IPS-18a (cell line): Measurements from ENCODE around the gene TYW1B.
"Not testable (repeated sequence)": the region's sequence is repeated elsewhere in the genome, so short reads cannot be mapped to it uniquely, and the experiment has no call there.

Experiments used
- H3K27ac ChIP-seq: one replicate; pipeline ENCODE4 v1.5.1; 2013; ENCODE audit warnings: low read length
- H3K27me3 ChIP-seq: one replicate; pipeline ENCODE4 v1.6.1; 2013; ENCODE audit warnings: mild to moderate bottlenecking, low read length; ENCODE audit not compliant: control insufficient read depth, insufficient read depth
- H3K36me3 ChIP-seq: one replicate; pipeline ENCODE4 v1.6.1; 2013; ENCODE audit warnings: low read depth, low read length; ENCODE audit not compliant: control insufficient read depth
- H3K4me1 ChIP-seq: one replicate; pipeline ENCODE4 v1.6.1; 2013; ENCODE audit warnings: low read depth, low read length; ENCODE audit not compliant: control insufficient read depth
- H3K4me3 ChIP-seq: one replicate; pipeline ENCODE4 v1.5.1; 2013; ENCODE audit warnings: low read length
- H3K9ac ChIP-seq: one replicate; pipeline ENCODE4 v1.6.1; 2013; ENCODE audit warnings: mild to moderate bottlenecking, low read length, moderate library complexity
- H3K9me3 ChIP-seq: one replicate; pipeline ENCODE4 v1.6.1; 2013; ENCODE audit warnings: low read depth, low read length; ENCODE audit not compliant: control insufficient read depth

TYW1B gene

GRCh38 chr7:72780289-72780894 lies 47.6 kb downstream of the TYW1B start:
- H3K27ac ChIP-seq, H3K4me3 ChIP-seq, H3K27me3 ChIP-seq, H3K4me1 ChIP-seq, H3K9me3 ChIP-seq, H3K36me3 ChIP-seq, H3K9ac ChIP-seq: not testable (repeated sequence)

GRCh38 chr7:72777167-72777566 lies 50.8 kb downstream of the TYW1B start:
- not testable (repeated sequence) for H3K9ac ChIP-seq, H3K4me3 ChIP-seq, H3K27me3 ChIP-seq, H3K36me3 ChIP-seq, H3K27ac ChIP-seq, H3K9me3 ChIP-seq, H3K4me1 ChIP-seq

- H3K9me3 ChIP-seq, H3K4me3 ChIP-seq, H3K4me1 ChIP-seq, H3K27ac ChIP-seq, H3K27me3 ChIP-seq, H3K36me3 ChIP-seq, H3K9ac ChIP-seq: not testable (repeated sequence)
Measured at GRCh38 chr7:72772627-72773026, 55.4 kb downstream of the TYW1B start.

GRCh38 chr7:72766994-72767393 lies 61.0 kb downstream of the TYW1B start:
- not testable (repeated sequence) for H3K4me1 ChIP-seq, H3K27me3 ChIP-seq, H3K4me3 ChIP-seq, H3K36me3 ChIP-seq, H3K27ac ChIP-seq, H3K9ac ChIP-seq, H3K9me3 ChIP-seq

GRCh38 chr7:72760602-72761001 lies 67.4 kb downstream of the TYW1B start:
- Histone ChIP-seq H3K9me3 (no peaks in the 10 kb centered on the region), H3K27ac (no peak overlapping the region), H3K27me3 (no peaks in the 10 kb centered on the region), H3K36me3 (no peaks in the 10 kb centered on the region), H3K9ac (no peak overlapping the region), H3K4me3 (no peak overlapping the region), H3K4me1 (no peaks in the 10 kb centered on the region)

- H3K36me3 ChIP-seq, result no peaks in the 10 kb centered on the region
- H3K27me3 ChIP-seq, result no peaks in the 10 kb centered on the region
- H3K4me1 ChIP-seq, result no peaks in the 10 kb centered on the region
- no peak overlapping the region for H3K4me3 ChIP-seq
- no peak overlapping the region for H3K27ac ChIP-seq
- no peaks in the 10 kb centered on the region for H3K9me3 ChIP-seq
- no peak overlapping the region for H3K9ac ChIP-seq
Measured at GRCh38 chr7:72754312-72754711, 73.7 kb downstream of the TYW1B start.

GRCh38 chr7:72753781-72754180 lies 74.2 kb downstream of the TYW1B start:
- no peaks in the 10 kb centered on the region for H3K27me3 ChIP-seq
- H3K4me3 ChIP-seq, result no peak overlapping the region
- no peaks in the 10 kb centered on the region for H3K4me1 ChIP-seq
- no peaks in the 10 kb centered on the region for H3K36me3 ChIP-seq
- H3K9ac ChIP-seq, result no peak overlapping the region
- H3K27ac ChIP-seq, result no peak overlapping the region
- no peaks in the 10 kb centered on the region for H3K9me3 ChIP-seq

GRCh38 chr7:72753229-72753628 lies 74.8 kb downstream of the TYW1B start:
- H3K9me3 ChIP-seq, H3K27me3 ChIP-seq, H3K27ac ChIP-seq, H3K36me3 ChIP-seq, H3K4me1 ChIP-seq, H3K4me3 ChIP-seq, H3K9ac ChIP-seq: not testable (repeated sequence)

- Histone ChIP-seq H3K9ac (no peak overlapping the region), H3K9me3 (no peaks in the 10 kb centered on the region), H3K4me1 (no peaks in the 10 kb centered on the region), H3K4me3 (no peak overlapping the region), H3K27ac (no peak overlapping the region), H3K27me3 (no peaks in the 10 kb centered on the region), H3K36me3 (no peaks in the 10 kb centered on the region)
Measured at GRCh38 chr7:72751978-72752377, 76.0 kb downstream of the TYW1B start.

GRCh38 chr7:72751378-72751777 lies 76.6 kb downstream of the TYW1B start:
- Histone ChIP-seq H3K4me3 (no peak overlapping the region), H3K9ac (no peak overlapping the region), H3K4me1 (no peaks in the 10 kb centered on the region), H3K36me3 (no peaks in the 10 kb centered on the region), H3K27ac (no peak overlapping the region), H3K9me3 (no peaks in the 10 kb centered on the region), H3K27me3 (no peaks in the 10 kb centered on the region)

- H3K9ac ChIP-seq, H3K4me1 ChIP-seq, H3K9me3 ChIP-seq, H3K4me3 ChIP-seq, H3K27me3 ChIP-seq, H3K27ac ChIP-seq, H3K36me3 ChIP-seq: not testable (repeated sequence)
Measured at GRCh38 chr7:72748649-72749048, 79.4 kb downstream of the TYW1B start.

- H3K4me3 ChIP-seq, H3K9ac ChIP-seq, H3K4me1 ChIP-seq, H3K27me3 ChIP-seq, H3K27ac ChIP-seq, H3K9me3 ChIP-seq, H3K36me3 ChIP-seq: not testable (repeated sequence)
Measured at GRCh38 chr7:72744244-72744926, 83.6 kb downstream of the TYW1B start.
